ENCODE results near the gene TBC1D16.
"Not testable (repeated sequence)": the region's sequence is repeated elsewhere in the genome, so short reads cannot be mapped to it uniquely, and the experiment has no call there.

Gene TBC1D16

GRCh38 chr17:79996291-79996690 lies 39.4 kb downstream of the TBC1D16 start:
- FAIRE-seq (no peak), DNase-seq (ENCODE audit: insufficient read length, low spot score) (no peak)
- no peak for TF ChIP-seq SPI1 (IDR thresholded peaks at IDR 0.05; ENCODE audit: low read depth, low read length)
- TF ChIP-seq POU2F2 (IDR thresholded peaks at IDR 0.05; ENCODE audit: low read depth, low read length): no peak
- no peak for TF ChIP-seq POLR2AphosphoS5 (IDR thresholded peaks at IDR 0.05; ENCODE audit: low read depth, low read length)
- TF ChIP-seq PAX5 (IDR thresholded peaks at IDR 0.05; ENCODE audit: insufficient read depth, low read length, severe bottlenecking): no peak
- TF ChIP-seq TAF1 (IDR thresholded peaks at IDR 0.05; ENCODE audit: low read depth, low read length): no peak
- no peak for TF ChIP-seq POLR2A (IDR thresholded peaks at IDR 0.05; ENCODE audit: low read depth, low read length)

GRCh38 chr17:79995696-79996095 lies 40.0 kb downstream of the TBC1D16 start:
- TF ChIP-seq TAF1 (IDR thresholded peaks at IDR 0.05; ENCODE audit: low read depth, low read length) (no peak), SPI1 (IDR thresholded peaks at IDR 0.05; ENCODE audit: low read depth, low read length) (no peak), POLR2A (IDR thresholded peaks at IDR 0.05; ENCODE audit: low read depth, low read length) (no peak), POLR2AphosphoS5 (IDR thresholded peaks at IDR 0.05; ENCODE audit: low read depth, low read length) (no peak), POU2F2 (IDR thresholded peaks at IDR 0.05; ENCODE audit: low read depth, low read length) (no peak), PAX5 (IDR thresholded peaks at IDR 0.05; ENCODE audit: insufficient read depth, low read length, severe bottlenecking) (no peak)
- FAIRE-seq (no peak), DNase-seq (ENCODE audit: insufficient read length, low spot score) (no peak)

- DNase-seq (ENCODE audit: insufficient read length, low spot score) (no peak), FAIRE-seq (no peak)
- TF ChIP-seq PAX5 (IDR thresholded peaks at IDR 0.05; ENCODE audit: insufficient read depth, low read length, severe bottlenecking): no peak
- no peak for TF ChIP-seq POLR2A (IDR thresholded peaks at IDR 0.05; ENCODE audit: low read depth, low read length)
- TF ChIP-seq SPI1 (IDR thresholded peaks at IDR 0.05; ENCODE audit: low read depth, low read length): no peak
- TF ChIP-seq POLR2AphosphoS5 (IDR thresholded peaks at IDR 0.05; ENCODE audit: low read depth, low read length): no peak
- TF ChIP-seq TAF1 (IDR thresholded peaks at IDR 0.05; ENCODE audit: low read depth, low read length): no peak
- TF ChIP-seq POU2F2 (IDR thresholded peaks at IDR 0.05; ENCODE audit: low read depth, low read length): no peak
Observed at GRCh38 chr17:79994602-79995001, 41.1 kb downstream of the TBC1D16 start.

- not testable (repeated sequence) for DNase-seq (ENCODE audit: insufficient read length, low spot score); FAIRE-seq
Observed at GRCh38 chr17:79994228-79994569, 41.5 kb downstream of the TBC1D16 start.

GRCh38 chr17:79993390-79994227 lies 42.1 kb downstream of the TBC1D16 start:
- FAIRE-seq: no peak
- no peak for DNase-seq (ENCODE audit: insufficient read length, low spot score)
- TF ChIP-seq TAF1 (IDR thresholded peaks at IDR 0.05; ENCODE audit: low read depth, low read length): no peak
- no peak for TF ChIP-seq POLR2A (IDR thresholded peaks at IDR 0.05; ENCODE audit: low read depth, low read length)
- no peak for TF ChIP-seq PAX5 (IDR thresholded peaks at IDR 0.05; ENCODE audit: insufficient read depth, low read length, severe bottlenecking)
- no peak for TF ChIP-seq SPI1 (IDR thresholded peaks at IDR 0.05; ENCODE audit: low read depth, low read length)
- no peak for TF ChIP-seq POU2F2 (IDR thresholded peaks at IDR 0.05; ENCODE audit: low read depth, low read length)
- TF ChIP-seq POLR2AphosphoS5 (IDR thresholded peaks at IDR 0.05; ENCODE audit: low read depth, low read length): no peak

GRCh38 chr17:79992649-79993389 lies 42.9 kb downstream of the TBC1D16 start:
- FAIRE-seq (no peak), DNase-seq (ENCODE audit: insufficient read length, low spot score) (no peak)
- TF ChIP-seq POLR2AphosphoS5 (IDR thresholded peaks at IDR 0.05; ENCODE audit: low read depth, low read length) (no peak), PAX5 (IDR thresholded peaks at IDR 0.05; ENCODE audit: insufficient read depth, low read length, severe bottlenecking) (no peak), SPI1 (IDR thresholded peaks at IDR 0.05; ENCODE audit: low read depth, low read length) (no peak), POLR2A (IDR thresholded peaks at IDR 0.05; ENCODE audit: low read depth, low read length) (no peak), POU2F2 (IDR thresholded peaks at IDR 0.05; ENCODE audit: low read depth, low read length) (no peak), TAF1 (IDR thresholded peaks at IDR 0.05; ENCODE audit: low read depth, low read length) (no peak)

- FAIRE-seq (no peak), DNase-seq (ENCODE audit: insufficient read length, low spot score) (no peak)
- TF ChIP-seq POLR2AphosphoS5 (IDR thresholded peaks at IDR 0.05; ENCODE audit: low read depth, low read length): no peak
Observed at GRCh38 chr17:79991924-79992648, 43.6 kb downstream of the TBC1D16 start.

GRCh38 chr17:79991140-79991923 lies 44.3 kb downstream of the TBC1D16 start:
- TF ChIP-seq POU2F2 (IDR thresholded peaks at IDR 0.05; ENCODE audit: low read depth, low read length): no peak
- no peak for TF ChIP-seq PAX5 (IDR thresholded peaks at IDR 0.05; ENCODE audit: insufficient read depth, low read length, severe bottlenecking)
- no peak for TF ChIP-seq TAF1 (IDR thresholded peaks at IDR 0.05; ENCODE audit: low read depth, low read length)
- no peak for TF ChIP-seq POLR2AphosphoS5 (IDR thresholded peaks at IDR 0.05; ENCODE audit: low read depth, low read length)
- TF ChIP-seq POLR2A (IDR thresholded peaks at IDR 0.05; ENCODE audit: low read depth, low read length): no peak
- TF ChIP-seq SPI1 (IDR thresholded peaks at IDR 0.05; ENCODE audit: low read depth, low read length): no peak
- DNase-seq (ENCODE audit: insufficient read length, low spot score): peak; percentile 72
- peak; percentile 61 for FAIRE-seq

- no peak for FAIRE-seq
- DNase-seq (ENCODE audit: insufficient read length, low spot score): no peak
- TF ChIP-seq POLR2A (IDR thresholded peaks at IDR 0.05; ENCODE audit: low read depth, low read length) (no peak), POU2F2 (IDR thresholded peaks at IDR 0.05; ENCODE audit: low read depth, low read length) (no peak), SPI1 (IDR thresholded peaks at IDR 0.05; ENCODE audit: low read depth, low read length) (no peak), POLR2AphosphoS5 (IDR thresholded peaks at IDR 0.05; ENCODE audit: low read depth, low read length) (no peak), PAX5 (IDR thresholded peaks at IDR 0.05; ENCODE audit: insufficient read depth, low read length, severe bottlenecking) (no peak), TAF1 (IDR thresholded peaks at IDR 0.05; ENCODE audit: low read depth, low read length) (no peak)
Observed at GRCh38 chr17:79990704-79991103, 45.0 kb downstream of the TBC1D16 start.

All from GM12891 (cell line).